ENCODE results near the gene PLSCR1.
"Not testable (repeated sequence)": the region's sequence is repeated elsewhere in the genome, so short reads cannot be mapped to it uniquely, and the experiment has no call there.

PLSCR1 gene

GRCh38 chr3:146513386-146514051 lies 30.9 kb downstream of the PLSCR1 start:
- DNase-seq (ENCODE audit: low read depth in 2 of 2) = no peak

GRCh38 chr3:146511402-146512134 lies 32.8 kb downstream of the PLSCR1 start:
- no peak for DNase-seq (ENCODE audit: low read depth in 2 of 2)

- DNase-seq (ENCODE audit: low read depth in 2 of 2) = no peak
Measured at GRCh38 chr3:146507331-146508120, 36.9 kb downstream of the PLSCR1 start.

GRCh38 chr3:146505516-146505915 lies 38.9 kb downstream of the PLSCR1 start:
- no peak for DNase-seq (ENCODE audit: low read depth in 2 of 2)

GRCh38 chr3:146504498-146505197 lies 39.8 kb downstream of the PLSCR1 start:
- no peak for DNase-seq (ENCODE audit: low read depth in 2 of 2)

GRCh38 chr3:146503461-146504202 lies 40.8 kb downstream of the PLSCR1 start:
- no peak for DNase-seq (ENCODE audit: low read depth in 2 of 2)

GRCh38 chr3:146502887-146503460 lies 41.4 kb downstream of the PLSCR1 start:
- DNase-seq (ENCODE audit: low read depth in 2 of 2) = no peak

GRCh38 chr3:146501752-146502151 lies 42.7 kb downstream of the PLSCR1 start:
- no peak for DNase-seq (ENCODE audit: low read depth in 2 of 2)

GRCh38 chr3:146499701-146500100 lies 44.7 kb downstream of the PLSCR1 start:
- no peak for DNase-seq (ENCODE audit: low read depth in 2 of 2)

- DNase-seq (ENCODE audit: low read depth in 2 of 2) = no peak
Measured at GRCh38 chr3:146498002-146498736, 46.2 kb downstream of the PLSCR1 start.

GRCh38 chr3:146497145-146497843 lies 47.1 kb downstream of the PLSCR1 start:
- not testable (repeated sequence) for DNase-seq (ENCODE audit: low read depth in 2 of 2)

GRCh38 chr3:146496726-146497125 lies 47.7 kb downstream of the PLSCR1 start:
- DNase-seq (ENCODE audit: low read depth in 2 of 2) = no peak

GRCh38 chr3:146496251-146496650 lies 48.2 kb downstream of the PLSCR1 start:
- DNase-seq (ENCODE audit: low read depth in 2 of 2) = no peak

GRCh38 chr3:146493761-146494160 lies 50.6 kb downstream of the PLSCR1 start:
- no peak for DNase-seq (ENCODE audit: low read depth in 2 of 2)

GRCh38 chr3:146493221-146493620 lies 51.2 kb downstream of the PLSCR1 start:
- DNase-seq (ENCODE audit: low read depth in 2 of 2) = no peak

GRCh38 chr3:146491303-146491702 lies 53.1 kb downstream of the PLSCR1 start:
- DNase-seq (ENCODE audit: low read depth in 2 of 2) = no peak

GRCh38 chr3:146485297-146485696 lies 59.1 kb downstream of the PLSCR1 start:
- no peak for DNase-seq (ENCODE audit: low read depth in 2 of 2)

GRCh38 chr3:146476094-146476740 lies 68.2 kb downstream of the PLSCR1 start:
- DNase-seq (ENCODE audit: low read depth in 2 of 2) = no peak

- not testable (repeated sequence) for DNase-seq (ENCODE audit: low read depth in 2 of 2)
Measured at GRCh38 chr3:146474976-146475375, 69.4 kb downstream of the PLSCR1 start.
